GM12873 (cell line): ENCODE results near the gene WRAP73.

Experiments
- TF ChIP-seq, protein P1 (sequence below): IDR thresholded peaks from 2 replicates; pipeline ENCODE4 v1.5.1; 2012; ENCODE audit warnings: low read depth, mild to moderate bottlenecking, moderate library complexity, low read length, control low read depth; ENCODE audit not compliant: insufficient read depth; ENCODE audit errors: missing control alignments

Gene WRAP73

DNA sequence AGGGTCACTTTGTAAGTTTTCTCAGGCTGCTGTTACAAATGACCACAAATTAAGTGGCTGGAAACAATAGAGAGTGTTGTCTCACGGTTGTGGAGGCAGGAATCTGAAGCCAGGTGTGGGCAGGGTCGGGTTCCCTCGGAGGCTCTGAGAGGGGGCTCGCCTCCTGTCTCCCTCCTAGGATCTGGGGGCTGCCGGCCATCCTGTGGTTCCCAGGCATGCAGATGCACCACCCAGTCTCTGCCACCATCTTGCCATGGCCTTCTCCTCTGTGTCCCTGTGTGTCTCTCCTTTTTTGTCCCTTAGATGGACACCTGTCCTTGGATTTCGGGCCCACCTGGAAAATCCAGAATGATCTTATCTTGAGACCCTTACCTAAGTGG lies 7.2 kb upstream of the WRAP73 start:
- TF ChIP-seq, protein P1, sequence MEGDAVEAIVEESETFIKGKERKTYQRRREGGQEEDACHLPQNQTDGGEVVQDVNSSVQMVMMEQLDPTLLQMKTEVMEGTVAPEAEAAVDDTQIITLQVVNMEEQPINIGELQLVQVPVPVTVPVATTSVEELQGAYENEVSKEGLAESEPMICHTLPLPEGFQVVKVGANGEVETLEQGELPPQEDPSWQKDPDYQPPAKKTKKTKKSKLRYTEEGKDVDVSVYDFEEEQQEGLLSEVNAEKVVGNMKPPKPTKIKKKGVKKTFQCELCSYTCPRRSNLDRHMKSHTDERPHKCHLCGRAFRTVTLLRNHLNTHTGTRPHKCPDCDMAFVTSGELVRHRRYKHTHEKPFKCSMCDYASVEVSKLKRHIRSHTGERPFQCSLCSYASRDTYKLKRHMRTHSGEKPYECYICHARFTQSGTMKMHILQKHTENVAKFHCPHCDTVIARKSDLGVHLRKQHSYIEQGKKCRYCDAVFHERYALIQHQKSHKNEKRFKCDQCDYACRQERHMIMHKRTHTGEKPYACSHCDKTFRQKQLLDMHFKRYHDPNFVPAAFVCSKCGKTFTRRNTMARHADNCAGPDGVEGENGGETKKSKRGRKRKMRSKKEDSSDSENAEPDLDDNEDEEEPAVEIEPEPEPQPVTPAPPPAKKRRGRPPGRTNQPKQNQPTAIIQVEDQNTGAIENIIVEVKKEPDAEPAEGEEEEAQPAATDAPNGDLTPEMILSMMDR: no peak

DNA sequence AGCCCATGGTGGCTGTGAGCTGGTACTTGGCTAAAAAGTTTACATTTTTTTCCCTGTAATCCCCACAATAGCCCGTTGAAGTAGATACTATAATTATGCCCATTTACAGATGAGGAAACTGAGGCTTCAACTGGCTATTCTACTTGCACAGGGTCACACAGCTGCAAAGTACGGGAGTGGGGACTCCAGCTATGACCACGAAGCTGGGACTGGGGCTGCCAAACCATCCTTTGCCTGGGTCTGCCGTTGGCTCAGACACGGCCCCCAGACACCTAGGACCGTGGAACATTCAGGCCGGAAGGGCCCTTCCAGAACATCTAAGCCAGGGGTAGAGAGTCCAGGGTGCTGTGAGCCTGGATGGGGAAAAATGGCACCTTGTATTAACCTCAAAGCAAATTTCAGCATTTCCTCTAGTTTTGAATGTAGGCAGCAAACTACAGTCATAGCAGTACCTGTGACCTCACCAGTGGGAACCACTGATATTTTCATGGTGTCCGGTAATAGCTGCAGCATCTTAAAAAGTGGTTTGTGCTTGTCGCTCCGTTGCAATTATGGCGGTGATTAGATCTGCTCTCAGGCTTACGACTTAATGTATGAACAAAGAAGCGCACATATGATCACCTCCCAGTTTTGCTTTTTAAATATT lies 6.7 kb upstream of the WRAP73 start:
- TF ChIP-seq, protein P1: no peak

DNA sequence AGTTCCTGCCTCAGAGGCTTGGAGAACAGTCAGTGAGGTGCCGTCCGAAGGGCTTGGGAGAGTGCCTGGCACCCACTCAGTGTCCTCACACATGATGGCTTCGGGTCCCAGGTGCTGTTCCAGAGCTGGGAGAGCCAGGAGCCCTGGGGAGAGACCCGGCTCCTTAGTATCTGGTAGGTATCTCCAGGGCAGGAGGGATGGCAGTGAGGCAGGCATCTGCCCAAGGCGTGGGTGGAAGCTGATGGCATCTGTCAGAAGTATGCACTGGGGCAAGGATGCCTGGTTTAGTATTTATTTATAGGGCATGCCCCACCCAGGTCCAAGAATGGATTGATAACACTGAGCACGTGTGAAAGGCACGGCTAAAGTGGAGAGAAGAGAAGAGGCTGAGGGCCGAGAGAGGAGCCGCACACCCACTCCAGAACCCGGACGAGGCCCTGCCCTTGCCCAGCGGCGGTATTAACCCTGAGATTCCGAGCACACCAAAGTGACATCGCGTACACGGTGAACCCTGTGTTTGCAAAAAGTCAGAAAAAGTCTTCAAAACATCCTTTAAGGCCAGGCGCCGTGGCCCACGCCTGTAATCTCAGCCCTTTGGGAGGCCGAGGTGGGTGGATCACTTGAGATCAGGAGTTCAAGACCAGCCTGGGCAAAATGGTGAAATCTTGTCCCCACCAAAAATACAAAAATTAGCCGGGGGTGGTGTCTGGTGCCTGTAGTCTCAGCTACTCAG lies 4.8 kb upstream of the WRAP73 start:
- TF ChIP-seq, protein P1: no peak

DNA sequence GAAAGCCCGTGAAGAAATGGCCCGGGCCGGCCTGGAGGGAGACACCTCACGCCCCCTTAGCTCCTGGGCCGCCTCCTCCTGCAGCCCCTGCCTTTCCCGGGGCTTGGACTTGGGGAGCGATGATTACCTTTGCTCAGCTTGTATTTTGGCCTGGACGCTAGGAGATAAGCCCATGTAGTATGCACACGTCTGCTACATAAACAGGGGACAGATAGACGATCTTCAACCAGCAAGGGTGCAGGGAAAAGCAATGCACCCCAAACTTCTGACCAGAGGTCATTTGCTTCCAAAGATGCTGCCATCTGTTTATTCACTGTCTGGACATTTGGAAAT lies 3.3 kb upstream of the WRAP73 start:
- TF ChIP-seq, protein P1: no peak

DNA sequence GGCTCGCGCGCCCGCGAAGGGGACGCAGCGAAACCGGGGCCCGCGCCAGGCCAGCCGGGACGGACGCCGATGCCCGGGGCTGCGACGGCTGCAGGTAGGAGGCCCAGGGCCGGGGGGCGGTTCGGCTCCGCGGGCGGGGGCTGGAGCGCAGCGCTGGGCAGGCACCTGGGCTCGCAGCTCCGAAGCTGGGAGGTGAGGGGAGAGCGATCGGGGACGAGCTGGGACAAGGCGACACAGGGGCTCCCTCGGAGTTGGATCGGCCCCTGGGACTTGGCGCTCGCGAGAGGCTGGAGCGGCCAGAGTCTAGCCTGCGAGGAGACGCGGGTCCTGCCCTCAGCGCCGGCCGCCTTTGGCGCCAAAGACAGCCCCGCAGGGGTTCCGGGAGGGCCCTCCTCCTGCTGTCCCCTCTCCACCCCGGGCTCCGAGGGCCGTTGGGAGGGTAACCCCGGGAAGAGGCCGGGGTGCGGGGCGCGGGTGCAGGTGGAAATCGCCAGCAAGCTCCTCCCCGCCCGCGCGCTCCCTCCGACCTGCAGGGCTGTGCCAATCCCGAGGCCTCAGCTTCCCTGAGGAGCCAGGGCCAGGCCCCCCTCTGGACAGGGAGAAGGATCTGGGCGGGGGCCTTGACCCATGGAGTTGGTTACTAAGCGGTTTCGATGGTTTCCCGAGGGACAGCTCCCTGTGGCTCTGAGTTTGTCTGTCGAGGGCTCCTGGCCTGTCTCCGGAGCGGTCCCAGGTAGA lies 2.8 kb upstream of the WRAP73 start:
- TF ChIP-seq, protein P1: no peak

DNA sequence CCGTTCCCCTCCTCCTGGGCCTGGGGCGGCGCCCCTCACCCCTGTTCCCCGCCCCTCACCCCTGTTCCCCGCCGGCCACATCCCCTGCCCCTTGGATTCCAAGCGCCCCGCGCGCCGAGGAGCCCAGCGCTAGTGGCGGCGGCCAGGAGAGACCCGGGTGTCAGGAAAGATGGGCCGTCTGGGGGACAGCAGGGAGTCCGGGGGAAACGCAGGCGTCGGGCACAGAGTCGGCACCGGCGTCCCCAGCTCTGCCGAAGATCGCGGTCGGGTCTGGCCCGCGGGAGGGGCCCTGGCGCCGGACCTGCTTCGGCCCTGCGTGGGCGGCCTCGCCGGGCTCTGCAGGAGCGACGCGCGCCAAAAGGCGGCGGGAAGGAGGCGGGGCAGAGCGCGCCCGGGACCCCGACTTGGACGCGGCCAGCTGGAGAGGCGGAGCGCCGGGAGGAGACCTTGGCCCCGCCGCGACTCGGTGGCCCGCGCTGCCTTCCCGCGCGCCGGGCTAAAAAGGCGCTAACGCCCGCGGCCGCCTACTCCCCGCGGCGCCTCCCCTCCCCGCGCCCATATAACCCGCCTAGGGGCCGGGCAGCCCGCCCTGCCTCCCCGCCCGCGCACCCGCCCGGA lies 2.1 kb upstream of the WRAP73 start, which contains the start of gene TP73:
Gene TP73 (plus strand): TSS at position 587 of the 618 bp plus-strand sequence. CDS start 29,850 bp downstream, outside the sequence.
- TF ChIP-seq, protein P1: no peak
